Stimulated activated CD8-positive, alpha-beta memory T cell treated with anti-CD3 and anti-CD28 coated beads, Interleukin-4, amount 100 ng/mL, for 4 hours (primary cell): Measurements from ENCODE around the gene RANBP3L.
"Not testable (repeated sequence)": the region's sequence is repeated elsewhere in the genome, so short reads cannot be mapped to it uniquely, and the experiment has no call there.

Experiments used
- DNase-seq, 2 donors: peaks; one replicate each; pipeline ENCODE4 v3.0.0-alpha.2; 2020; ENCODE audit warnings: low read depth in 2 of 2, low spot score in 1 of 2

Gene RANBP3L

DNA sequence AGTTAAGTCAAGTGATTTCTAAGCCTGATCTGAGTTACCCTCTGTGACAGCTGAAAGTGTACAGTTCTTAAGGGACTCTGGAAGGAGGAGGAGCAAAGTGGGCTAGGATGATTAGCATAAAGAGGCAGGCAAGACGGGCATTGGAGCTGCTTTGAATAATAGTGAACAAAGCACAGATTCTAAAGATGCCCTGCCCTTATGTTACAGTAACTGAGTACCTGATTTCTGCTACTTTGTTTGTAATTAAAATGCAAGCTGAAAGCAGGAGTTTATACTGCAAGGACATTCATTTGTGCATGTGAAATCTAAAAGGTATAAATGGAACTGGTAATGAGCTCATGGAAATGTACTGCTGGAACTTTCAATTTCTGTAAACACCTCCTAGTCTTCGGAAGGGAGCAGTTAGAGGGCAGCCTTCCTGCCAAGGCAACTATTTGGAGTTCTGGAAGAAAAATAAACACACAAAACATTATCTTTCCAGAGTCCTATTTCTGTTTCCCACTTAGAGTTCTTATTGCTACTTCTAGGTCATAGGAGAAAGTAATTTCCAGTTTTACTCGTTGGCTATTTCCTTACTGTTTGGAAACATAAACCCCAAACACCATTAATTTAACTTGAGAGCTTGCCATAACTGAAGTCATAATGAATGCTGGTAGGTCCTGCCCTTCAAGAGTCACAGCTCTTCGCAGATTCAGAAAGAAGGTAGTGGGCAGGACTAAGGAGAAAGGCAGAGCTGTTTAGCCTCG, at the start of gene RANBP3L:
Gene RANBP3L (minus strand): TSS at position 45 of the 746 bp plus-strand sequence. CDS start 486 bp downstream, outside the sequence.
- DNase-seq: no peak

DNA sequence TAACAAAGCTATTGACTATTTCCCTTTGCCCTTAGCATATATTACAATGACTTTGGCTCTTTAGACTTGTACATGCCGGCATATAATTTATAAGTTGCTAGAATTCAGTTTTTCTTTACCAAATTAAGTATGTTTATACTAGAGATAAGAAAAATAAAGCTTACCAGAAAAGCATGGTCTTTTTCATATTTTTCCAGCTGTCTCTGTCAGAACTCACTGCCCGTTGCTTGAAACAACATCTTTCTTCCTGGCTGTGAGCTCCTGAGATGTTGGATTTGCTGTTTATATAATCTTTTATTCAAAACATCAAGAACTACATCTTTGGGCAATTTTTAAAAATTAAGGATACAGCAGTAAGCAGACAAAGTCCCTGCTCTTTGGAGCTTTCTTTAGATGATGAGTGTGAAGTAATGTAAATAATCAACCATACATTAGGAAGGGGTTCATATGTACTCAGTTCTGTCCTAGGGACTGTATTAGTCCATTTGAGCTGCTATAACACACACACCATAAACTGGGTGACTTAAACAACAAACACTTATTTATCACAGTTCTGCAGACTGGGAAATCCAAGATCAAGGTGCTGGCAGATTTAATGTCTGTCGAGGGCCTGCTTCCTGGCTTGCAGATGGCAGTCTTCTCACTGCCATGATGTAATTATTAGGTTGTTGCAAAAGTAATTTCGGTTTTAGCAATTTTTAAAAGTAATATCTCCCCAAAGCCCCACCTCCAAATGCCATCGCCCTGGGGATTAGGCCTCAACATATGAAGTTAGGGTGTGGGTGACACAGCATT, 45.4 kb upstream of the RANBP3L start:
- DNase-seq: no peak

DNA sequence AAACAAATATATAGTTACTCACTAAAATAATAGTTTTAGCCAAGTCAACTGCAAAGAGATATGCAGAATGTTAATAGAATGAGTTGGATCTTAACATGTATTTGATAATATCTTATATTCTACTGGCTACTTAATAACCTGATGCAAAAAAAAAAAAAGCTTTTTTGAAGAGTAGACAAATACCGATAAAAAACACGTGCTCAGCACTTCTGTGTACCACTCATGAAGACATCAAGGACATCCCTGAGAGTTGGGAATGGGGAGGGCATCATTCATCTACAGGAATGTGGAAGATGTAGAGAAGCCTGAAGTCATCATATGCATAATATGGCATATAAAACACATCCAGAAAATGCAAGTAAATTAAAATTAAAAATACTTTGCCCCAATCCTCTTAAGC, 43.2 kb upstream of the RANBP3L start:
- DNase-seq: no peak

DNA sequence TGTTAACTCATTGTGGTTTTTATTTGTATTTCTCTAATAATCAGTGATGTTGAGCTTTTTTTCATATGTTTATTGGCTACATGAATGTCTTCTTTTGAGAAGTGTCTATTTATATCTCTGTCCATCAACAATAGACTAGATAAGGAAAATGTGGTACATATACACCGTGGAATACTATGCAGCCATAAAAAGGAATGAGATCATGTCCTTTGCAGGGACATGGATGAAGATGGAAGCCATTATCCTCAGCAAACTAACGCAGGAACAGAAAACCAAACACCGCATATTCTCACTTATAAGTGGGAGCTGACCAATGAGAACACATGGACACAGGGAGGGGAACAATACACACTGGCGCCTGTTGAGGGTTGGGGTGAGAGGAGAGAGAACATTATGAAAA, 40.0 kb upstream of the RANBP3L start:
- not testable (repeated sequence) for DNase-seq

- no peak for DNase-seq
Measured at GRCh38 chr5:36337597-36337996, 35.9 kb upstream of the RANBP3L start.

- DNase-seq: no peak
Measured at GRCh38 chr5:36334315-36334714, 32.6 kb upstream of the RANBP3L start.

DNA sequence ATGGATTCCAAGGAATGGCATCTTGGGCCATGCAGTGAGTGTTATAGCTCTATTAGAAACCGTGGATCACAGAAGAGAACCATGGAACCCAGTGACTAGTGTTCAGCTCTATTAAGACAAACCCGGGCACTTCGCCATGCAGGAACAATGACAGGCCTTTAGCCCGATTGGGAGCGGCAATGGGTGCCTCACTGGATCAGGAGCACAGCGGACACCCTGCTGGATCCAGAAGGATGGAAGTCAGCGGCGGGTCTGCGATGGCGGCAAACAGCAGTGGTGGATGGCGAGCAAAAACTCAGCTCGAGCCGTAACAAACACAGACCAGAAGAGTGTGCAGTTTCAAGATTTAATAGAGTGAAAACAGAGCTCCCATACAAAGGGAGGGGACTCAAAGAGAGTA, 31.0 kb upstream of the RANBP3L start:
- DNase-seq: not testable (repeated sequence)

DNA sequence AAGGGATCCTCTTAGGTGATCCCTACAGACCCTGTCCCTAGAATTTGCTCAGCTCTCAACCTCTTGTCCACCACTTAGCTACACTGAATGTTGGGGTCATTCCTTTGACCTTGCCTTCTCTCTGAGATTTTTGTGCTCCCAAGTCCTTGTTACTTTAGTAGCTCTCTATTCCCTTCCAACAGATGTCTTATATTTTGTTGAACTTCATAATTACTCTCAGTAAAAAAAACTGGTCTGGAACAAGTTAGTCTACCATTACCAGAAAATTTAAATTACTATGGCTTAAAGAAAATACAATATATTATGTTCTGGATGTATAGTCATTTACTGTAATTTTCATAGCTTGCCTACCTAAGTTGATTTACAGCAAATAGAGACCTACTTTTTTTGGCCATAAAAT, 23.5 kb upstream of the RANBP3L start:
- DNase-seq: no peak

- no peak for DNase-seq
Measured at GRCh38 chr5:36323926-36324781, 22.5 kb upstream of the RANBP3L start.

DNA sequence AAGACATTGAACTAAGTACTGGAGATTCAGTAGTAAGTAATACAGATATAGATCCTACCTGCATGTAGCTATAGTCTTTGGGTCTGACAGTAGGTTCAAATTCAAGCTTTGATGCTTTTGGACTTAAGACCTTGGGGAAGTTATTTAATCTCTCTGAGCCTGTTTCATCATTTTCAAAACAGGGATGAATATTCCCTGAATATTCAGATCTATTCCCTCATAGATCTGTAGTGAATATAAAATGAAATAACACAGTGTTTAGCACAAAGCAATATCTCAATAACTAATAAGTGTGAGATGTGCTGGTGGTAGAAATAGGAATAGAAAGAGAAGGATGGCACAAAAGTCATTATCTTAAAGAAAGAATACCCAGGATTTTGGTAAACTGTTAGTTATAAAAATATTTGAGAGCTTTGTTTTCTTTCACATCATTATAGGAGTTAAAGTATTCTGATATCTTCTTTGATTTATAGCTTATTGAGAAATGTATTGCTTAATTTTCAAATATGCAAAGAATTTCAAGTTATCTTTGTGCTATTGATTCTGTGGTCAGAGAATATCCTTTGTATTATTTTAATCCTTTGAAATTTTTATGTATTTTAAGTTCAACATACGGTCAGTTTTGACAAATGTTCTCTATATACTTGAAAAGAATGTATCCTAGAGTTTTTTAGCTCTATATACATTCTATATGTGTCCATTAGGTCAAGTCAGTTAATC, 11.4 kb upstream of the RANBP3L start:
- no peak for DNase-seq

- no peak for DNase-seq
Measured at GRCh38 chr5:36311956-36312355, 10.3 kb upstream of the RANBP3L start.

- DNase-seq: no peak
Measured at GRCh38 chr5:36310138-36310537, 8.4 kb upstream of the RANBP3L start.

DNA sequence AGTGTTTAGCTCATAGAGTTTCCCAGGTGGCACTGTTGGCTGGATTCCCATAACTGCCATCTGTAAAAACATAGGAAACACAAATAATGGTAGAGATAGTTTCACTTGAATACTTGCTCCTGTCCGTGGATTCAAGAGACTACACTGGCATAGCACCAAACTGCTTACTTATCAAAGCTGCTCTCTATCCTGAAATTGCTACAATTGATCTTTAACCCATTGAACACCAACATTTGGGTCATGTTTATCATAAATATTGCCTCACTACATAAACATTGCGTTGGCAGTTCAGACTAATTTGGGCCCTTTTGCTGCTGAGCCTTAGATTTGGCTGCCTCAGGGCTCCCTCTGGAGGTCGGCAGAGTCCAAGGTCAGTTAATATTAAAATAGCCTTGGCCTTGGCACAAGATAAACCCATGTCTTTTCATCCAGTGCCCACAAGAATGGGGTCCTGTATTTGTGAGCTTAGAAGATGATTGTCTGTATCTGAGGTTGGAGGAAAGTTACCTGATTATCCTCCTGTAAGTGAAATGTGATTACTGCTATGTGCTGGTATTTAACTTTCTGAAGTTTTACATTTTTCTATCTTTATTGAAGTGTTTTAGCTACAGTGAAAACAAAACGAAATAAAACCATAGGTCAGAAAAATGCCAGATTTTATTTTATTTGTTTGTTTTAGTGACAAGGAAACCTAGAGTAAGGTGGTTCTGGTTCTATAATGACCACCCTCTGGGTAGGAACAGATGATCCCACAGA, 4.0 kb upstream of the RANBP3L start:
- DNase-seq: no peak

DNA sequence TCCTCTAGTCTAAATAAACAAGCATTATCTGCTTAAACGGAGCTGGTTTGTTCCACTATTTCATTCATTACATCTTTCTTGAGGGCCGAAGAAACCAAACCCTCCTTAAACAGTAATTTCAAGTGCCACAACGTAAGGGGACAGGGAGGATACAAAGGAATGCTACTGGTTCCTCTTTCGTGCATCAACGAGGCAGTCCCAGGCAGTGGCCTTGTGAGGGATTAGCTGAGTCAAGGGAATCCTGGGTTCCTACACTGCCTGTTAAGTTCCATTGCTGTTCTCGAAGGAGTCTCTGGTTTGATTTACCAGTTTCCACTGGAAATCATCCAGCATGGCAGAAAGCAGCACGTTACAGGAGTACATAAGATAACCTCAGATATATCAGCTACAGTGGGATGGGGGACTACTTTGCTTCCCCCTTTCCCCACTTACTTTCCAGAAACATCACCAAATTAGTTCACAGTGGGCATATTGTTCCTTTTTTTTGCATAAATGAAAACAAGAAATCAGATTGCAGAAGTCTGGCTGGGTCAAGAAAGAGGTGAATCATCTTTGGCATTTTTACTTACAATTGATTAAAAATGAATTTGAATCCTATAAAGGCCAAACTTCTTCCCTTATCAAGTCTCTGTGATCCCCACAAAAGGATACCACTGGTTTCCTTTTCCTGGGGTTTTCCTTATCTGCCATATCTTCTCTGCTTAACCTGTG, 2.5 kb upstream of the RANBP3L start:
- no peak for DNase-seq

- no peak for DNase-seq
Measured at GRCh38 chr5:36300927-36301540, 668 bp downstream of the RANBP3L start.

DNA sequence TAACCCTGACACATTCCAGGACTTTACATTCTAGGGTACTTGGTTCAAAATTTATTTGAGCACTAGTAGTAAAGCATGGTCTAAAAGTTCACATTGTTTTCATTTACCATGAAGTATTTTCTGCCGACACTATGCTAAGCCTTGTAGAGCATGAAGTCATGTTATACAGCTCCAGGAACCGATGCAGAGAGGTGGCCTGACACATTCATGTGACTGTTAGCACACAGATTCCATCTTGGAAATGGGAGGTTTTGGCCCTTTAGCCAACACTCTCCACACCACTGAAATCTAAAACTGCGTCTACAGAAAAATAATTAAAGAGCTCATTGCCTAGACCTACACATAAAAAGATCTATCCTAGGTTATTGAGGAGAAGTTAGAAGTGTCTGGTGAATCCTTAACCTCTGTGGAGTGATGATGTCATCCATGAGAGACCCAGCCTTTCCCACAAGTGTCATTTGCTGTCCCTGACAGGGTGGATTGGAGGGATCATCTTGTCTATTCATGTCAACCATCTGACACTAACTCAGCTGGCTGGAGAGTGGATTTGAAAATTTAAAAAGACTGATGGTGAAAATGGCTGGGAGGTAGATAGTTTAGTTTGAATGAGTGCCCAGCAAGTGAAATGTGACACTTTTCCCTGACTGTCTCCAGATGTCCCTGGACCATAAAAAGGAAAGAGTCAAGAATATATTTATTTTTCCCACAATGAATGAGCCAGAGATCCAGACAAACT, 1.3 kb downstream of the RANBP3L start:
- no peak for DNase-seq

DNA sequence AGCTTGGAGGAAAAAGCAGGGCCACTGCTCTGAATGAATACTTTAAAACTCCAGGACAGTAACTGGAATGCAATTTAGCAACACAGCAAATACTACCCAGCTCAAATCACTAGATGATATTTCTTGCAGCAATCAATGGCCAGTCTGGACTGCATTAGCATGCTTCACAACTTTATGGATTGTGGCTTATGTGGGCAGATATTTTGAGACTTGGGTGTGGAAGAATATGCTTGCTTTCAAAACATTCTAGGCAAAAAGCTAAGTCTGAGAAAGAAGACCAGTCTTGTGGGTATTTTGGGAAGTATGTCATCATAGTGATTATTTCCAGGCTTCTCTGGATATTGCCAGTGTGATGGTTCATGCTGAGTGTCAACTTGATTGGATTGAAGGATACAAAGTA, 3.1 kb downstream of the RANBP3L start:
- no peak for DNase-seq

- no peak for DNase-seq
Measured at GRCh38 chr5:36297653-36298052, 4.0 kb downstream of the RANBP3L start.
